ENCODE data around the gene FAM53A.
"Not testable (repeated sequence)": the region's sequence is repeated elsewhere in the genome, so short reads cannot be mapped to it uniquely, and the experiment has no call there.

FAM53A gene

GRCh38 chr4:1716065-1716945 is 32.2 kb upstream of the FAM53A start:
- no peak for DNase-seq (ENCODE audit: low read depth, low spot score)

- no peak for DNase-seq (ENCODE audit: low read depth, low spot score)
Observed at GRCh38 chr4:1715002-1715758, 31.1 kb upstream of the FAM53A start.

- DNase-seq (ENCODE audit: low read depth, low spot score) = no peak
Observed at GRCh38 chr4:1714303-1715001, 30.3 kb upstream of the FAM53A start.

- no peak for DNase-seq (ENCODE audit: low read depth, low spot score)
Observed at GRCh38 chr4:1713003-1713851, 29.1 kb upstream of the FAM53A start.

GRCh38 chr4:1712216-1713002 is 28.3 kb upstream of the FAM53A start, which contains the start of gene SLBP:
TSS of gene SLBP (minus strand) at chr4:1712319. CDS start at chr4:1712188, 131 bp downstream.
- peak; percentile 51 for DNase-seq (ENCODE audit: low read depth, low spot score)

GRCh38 chr4:1711571-1712215 is 27.6 kb upstream of the FAM53A start:
- DNase-seq (ENCODE audit: low read depth, low spot score) = no peak

GRCh38 chr4:1711055-1711570 is 27.0 kb upstream of the FAM53A start:
- no peak for DNase-seq (ENCODE audit: low read depth, low spot score)

- no peak for DNase-seq (ENCODE audit: low read depth, low spot score)
Observed at GRCh38 chr4:1708581-1708980, 24.5 kb upstream of the FAM53A start.

GRCh38 chr4:1706358-1706757 is 22.2 kb upstream of the FAM53A start:
- no peak for DNase-seq (ENCODE audit: low read depth, low spot score)

GRCh38 chr4:1705732-1706131 is 21.6 kb upstream of the FAM53A start:
- DNase-seq (ENCODE audit: low read depth, low spot score) = no peak

- no peak for DNase-seq (ENCODE audit: low read depth, low spot score)
Observed at GRCh38 chr4:1703867-1704266, 19.8 kb upstream of the FAM53A start.

GRCh38 chr4:1701671-1702070 is 17.6 kb upstream of the FAM53A start:
- DNase-seq (ENCODE audit: low read depth, low spot score) = not testable (repeated sequence)

GRCh38 chr4:1695913-1696312 is 11.8 kb upstream of the FAM53A start:
- no peak for DNase-seq (ENCODE audit: low read depth, low spot score)

GRCh38 chr4:1693131-1693896 is 9.2 kb upstream of the FAM53A start:
- no peak for DNase-seq (ENCODE audit: low read depth, low spot score)

GRCh38 chr4:1691737-1692373 is 7.7 kb upstream of the FAM53A start:
- no peak for DNase-seq (ENCODE audit: low read depth, low spot score)

GRCh38 chr4:1690698-1691097 is 6.6 kb upstream of the FAM53A start:
- DNase-seq (ENCODE audit: low read depth, low spot score) = no peak

- no peak for DNase-seq (ENCODE audit: low read depth, low spot score)
Observed at GRCh38 chr4:1686440-1687036, 2.4 kb upstream of the FAM53A start.

Data from brain pericyte (primary cell).